ENCODE results near the gene A4GALT.
"Not testable (repeated sequence)": the region's sequence is repeated elsewhere in the genome, so short reads cannot be mapped to it uniquely, and the experiment has no call there.

A4GALT gene

GRCh38 chr22:42764895-42765363 is 44.3 kb upstream of the A4GALT start:
- DNase-seq (ENCODE audit: insufficient read length, low spot score) (no peak), FAIRE-seq (no peak)
- TF ChIP-seq CTCF (IDR thresholded peaks at IDR 0.05; ENCODE audit: insufficient read depth, missing control alignments): no peak

GRCh38 chr22:42763965-42764480 is 43.4 kb upstream of the A4GALT start:
- FAIRE-seq (no peak), DNase-seq (ENCODE audit: insufficient read length, low spot score) (no peak)
- TF ChIP-seq CTCF (IDR thresholded peaks at IDR 0.05; ENCODE audit: insufficient read depth, missing control alignments): no peak

GRCh38 chr22:42760806-42761565 is 40.3 kb upstream of the A4GALT start:
- no peak for TF ChIP-seq CTCF (IDR thresholded peaks at IDR 0.05; ENCODE audit: insufficient read depth, missing control alignments)
- DNase-seq (ENCODE audit: insufficient read length, low spot score) (no peak), FAIRE-seq (no peak)

GRCh38 chr22:42758931-42759629 is 38.4 kb upstream of the A4GALT start:
- FAIRE-seq: no peak

GRCh38 chr22:42755553-42755952 is 34.9 kb upstream of the A4GALT start:
- not testable (repeated sequence) for DNase-seq (ENCODE audit: insufficient read length, low spot score); FAIRE-seq

More at GRCh38 chr22:42758931-42759629, 38.4 kb upstream of the A4GALT start:
- DNase-seq (ENCODE audit: insufficient read length, low spot score): no peak
- TF ChIP-seq CTCF (IDR thresholded peaks at IDR 0.05; ENCODE audit: insufficient read depth, missing control alignments): no peak

- FAIRE-seq; DNase-seq (ENCODE audit: insufficient read length, low spot score): not testable (repeated sequence)
Observed at GRCh38 chr22:42755121-42755520, 34.5 kb upstream of the A4GALT start.

- FAIRE-seq: no peak
- no peak for DNase-seq (ENCODE audit: insufficient read length, low spot score)
- no peak for TF ChIP-seq CTCF (IDR thresholded peaks at IDR 0.05; ENCODE audit: insufficient read depth, missing control alignments)
Observed at GRCh38 chr22:42754658-42755057, 34.0 kb upstream of the A4GALT start.

- FAIRE-seq (no peak), DNase-seq (ENCODE audit: insufficient read length, low spot score) (no peak)
- no peak for TF ChIP-seq CTCF (IDR thresholded peaks at IDR 0.05; ENCODE audit: insufficient read depth, missing control alignments)
Observed at GRCh38 chr22:42752912-42753311, 32.2 kb upstream of the A4GALT start.
